ENCODE measurements around the gene ELN.

GRCh38 chr7:74092964-74093471 lies 65.0 kb downstream of the ELN start:
- no peak for TF ChIP-seq CTCF (IDR thresholded peaks at IDR 0.05)
- TF ChIP-seq POLR2A (IDR thresholded peaks at IDR 0.05) = no peak
